ENCODE results near the gene UGT3A1. TPM values are rescaled to one million over a fixed set of nuclear protein-coding genes. Genes with fewer than 3 reads are reported as not detected.
"Not testable (repeated sequence)": the region's sequence is repeated elsewhere in the genome, so short reads cannot be mapped to it uniquely, and the experiment has no call there.

Gene UGT3A1
- total and polyA plus RNA-seq, 2 donors (not counting 3 experiments of a cell fraction or from before 2014, with no cell fraction given): not detected

- BruUV-seq (replicated peaks); H3K9me3 ChIP-seq (replicated peaks; ENCODE audit: control insufficient read depth, insufficient read depth, low read length); DNase-seq (ENCODE audit: low read depth, low spot score); H3K27me3 ChIP-seq (ENCODE audit: control insufficient read depth in 2 of 2, insufficient read depth in 2 of 2, low read length in 2 of 2); H2AFZ ChIP-seq (ENCODE audit: low read depth, low read length); H3K36me3 ChIP-seq (ENCODE audit: control insufficient read depth in 2 of 2, extremely low read depth in 1 of 2, insufficient read depth in 2 of 2, low read length in 2 of 2); intact Hi-C loops (cut with micrococcal nuclease); FAIRE-seq; H3K9me1 ChIP-seq (replicated peaks; ENCODE audit: control insufficient read depth, extremely low read depth, insufficient read depth, low read length); dilution Hi-C loops (cut with MboI; ENCODE audit: extremely low pct_ligation_motif_present, low sequenced_read_pairs); H3K4me2 ChIP-seq (ENCODE audit: insufficient read depth, low read length); H3K9ac ChIP-seq (replicated peaks; ENCODE audit: extremely low read depth, insufficient read depth, low read length); H3K4me1 ChIP-seq (ENCODE audit: control insufficient read depth, extremely low read depth, insufficient read depth, low read length); H4K20me1 ChIP-seq (replicated peaks; ENCODE audit: control insufficient read depth, extremely low read depth, insufficient read depth, low read length); POLR2A ChIA-PET; H3K27ac ChIP-seq (ENCODE audit: insufficient read depth, low read depth, low read length); H3K79me2 ChIP-seq (ENCODE audit: control insufficient read depth, insufficient read depth, low read length); H3K4me3 ChIP-seq (replicated peaks in 1 of 3; ENCODE audit: insufficient read depth in 1 of 3, low read depth in 1 of 3, low read length in 3 of 3): not testable (repeated sequence)
- CTCF ChIA-PET: interaction anchor here (0.8 kb wide), 1 partner anchor 45 kb away, joined by 6 read pairs; no protein-coding TSS in a partner anchor
Measured at GRCh38 chr5:36034536-36035134, 43.4 kb upstream of the UGT3A1 start.

GRCh38 chr5:36033486-36033885, 42.3 kb upstream of the UGT3A1 start:
- Histone ChIP-seq H3K9me1 (replicated peaks; ENCODE audit: control insufficient read depth, extremely low read depth, insufficient read depth, low read length) (no peaks in the 10 kb centered on the region), H3K9ac (replicated peaks; ENCODE audit: extremely low read depth, insufficient read depth, low read length) (no peak overlapping the region), H3K36me3 (ENCODE audit: control insufficient read depth in 2 of 2, extremely low read depth in 1 of 2, insufficient read depth in 2 of 2, low read length in 2 of 2) (no peaks in the 10 kb centered on the region), H3K4me2 (ENCODE audit: insufficient read depth, low read length) (no peak overlapping the region), H3K27me3 (ENCODE audit: control insufficient read depth in 2 of 2, insufficient read depth in 2 of 2, low read length in 2 of 2) (no peaks in the 10 kb centered on the region), H3K79me2 (ENCODE audit: control insufficient read depth, insufficient read depth, low read length) (no peaks in the 10 kb centered on the region), H3K4me1 (ENCODE audit: control insufficient read depth, extremely low read depth, insufficient read depth, low read length) (no peaks in the 10 kb centered on the region), H3K9me3 (replicated peaks; ENCODE audit: control insufficient read depth, insufficient read depth, low read length) (no peaks in the 10 kb centered on the region), H3K4me3 (replicated peaks in 1 of 3; ENCODE audit: insufficient read depth in 1 of 3, low read depth in 1 of 3, low read length in 3 of 3) (no peak overlapping the region), H3K27ac (ENCODE audit: insufficient read depth, low read depth, low read length) (no peak overlapping the region), H2AFZ (ENCODE audit: low read depth, low read length) (no peak overlapping the region), H4K20me1 (replicated peaks; ENCODE audit: control insufficient read depth, extremely low read depth, insufficient read depth, low read length) (no peaks in the 10 kb centered on the region)
- DNase-seq (ENCODE audit: low read depth, low spot score) (no peak), FAIRE-seq (no peak)
- TF ChIP-seq POLR2A (IDR thresholded peaks at IDR 0.05; ENCODE audit: low read depth, low read length) (no peak), JUN (IDR thresholded peaks at IDR 0.05; ENCODE audit: borderline replicate concordance, insufficient read depth, insufficient read length, low read depth) (no peak), MYC (IDR thresholded peaks at IDR 0.05; ENCODE audit: low read depth, low read length) (no peak), FOS (IDR thresholded peaks at IDR 0.05; ENCODE audit: borderline replicate concordance, insufficient read depth, low read length) (no peak), GATA2 (IDR thresholded peaks at IDR 0.05; ENCODE audit: insufficient read depth, insufficient read length, low read depth, low read length) (no peak), POLR2AphosphoS5 (IDR thresholded peaks at IDR 0.05; ENCODE audit: insufficient read depth, low read depth, low read length) (no peak), CTCF (IDR thresholded peaks at IDR 0.05; ENCODE audit: extremely low read depth in 1 of 2, insufficient read depth in 1 of 2, low read depth in 1 of 2, low read length in 2 of 2) (no peak), MAX (IDR thresholded peaks at IDR 0.05; ENCODE audit: insufficient read depth, insufficient read length) (no peak), EZH2 (IDR thresholded peaks at IDR 0.05; ENCODE audit: borderline replicate concordance, low read depth, low read length, severe bottlenecking) (no peak)
- ChIA-PET POLR2A (no interaction called here), CTCF (interaction anchor here (1.1 kb wide), 1 partner anchor 383 kb away, joined by 3 read pairs; no protein-coding TSS in a partner anchor)
- intact Hi-C loops (cut with micrococcal nuclease) (no loop called here), dilution Hi-C loops (cut with MboI; ENCODE audit: extremely low pct_ligation_motif_present, low sequenced_read_pairs) (no loop called here)
- BruUV-seq (replicated peaks): no TSS peak

Data from endothelial cell of umbilical vein (primary cell).